HEK293 (cell line): ENCODE data around the gene TP73.
A peak's percentile ranks its signal among the peaks of the same experiment; 100 is the strongest.

ENCODE experiments used
- HOXC10 ChIP-seq: sonication (generic); formaldehyde crosslinking; IDR thresholded peaks from 2 replicates; pipeline ENCODE4 v1.8.1; 2023; ENCODE audit warnings: mild to moderate bottlenecking, missing genetic modification reagents
- PATZ1 ChIP-seq: fragments of 450-650 bp; formaldehyde crosslinking; IDR thresholded peaks from 2 replicates; pipeline ENCODE4 v1.5.1; 2016; ENCODE audit warnings: missing biosample characterization, missing genetic modification characterization
- PRDM10 ChIP-seq: fragments of 450-650 bp; formaldehyde crosslinking; IDR thresholded peaks from 2 replicates; pipeline ENCODE4 v1.5.1; 2016; ENCODE audit warnings: missing biosample characterization, missing genetic modification characterization
- REST ChIP-seq: fragments of 450-650 bp; formaldehyde crosslinking; IDR thresholded peaks from 2 replicates; pipeline ENCODE4 v1.5.1; 2016; ENCODE audit warnings: missing biosample characterization, missing genetic modification characterization
- SCRT2 ChIP-seq: fragments of 450-650 bp; formaldehyde crosslinking; IDR thresholded peaks from 2 replicates; pipeline ENCODE4 v1.5.1; 2016; ENCODE audit warnings: missing biosample characterization, missing genetic modification characterization
- SP2 ChIP-seq: fragments of 450-650 bp; formaldehyde crosslinking; IDR thresholded peaks from 2 replicates; pipeline ENCODE4 v1.5.1; 2016; ENCODE audit warnings: missing biosample characterization, missing genetic modification characterization
- SP3 ChIP-seq: fragments of 450-650 bp; formaldehyde crosslinking; IDR thresholded peaks from 2 replicates; pipeline ENCODE4 v1.5.1; 2016; ENCODE audit warnings: missing biosample characterization, missing genetic modification characterization
- ZBTB17 ChIP-seq: fragments of 450-650 bp; formaldehyde crosslinking; IDR thresholded peaks from 2 replicates; pipeline ENCODE4 v1.5.1; 2016; ENCODE audit warnings: missing biosample characterization, missing genetic modification characterization
- ZBTB20 ChIP-seq: fragments of 450-650 bp; formaldehyde crosslinking; IDR thresholded peaks from 2 replicates; pipeline ENCODE4 v1.5.1; 2016; ENCODE audit warnings: missing biosample characterization, missing genetic modification characterization
- ZBTB26 ChIP-seq: fragments of 450-650 bp; formaldehyde crosslinking; optimal IDR thresholded peaks from 2 replicates; pipeline ENCODE3; 2016; ENCODE audit warnings: missing biosample characterization, mild to moderate bottlenecking, missing genetic modification characterization
- ZBTB48 ChIP-seq: fragments of 450-650 bp; formaldehyde crosslinking; IDR thresholded peaks from 2 replicates; pipeline ENCODE4 v1.5.1; 2016; ENCODE audit warnings: missing biosample characterization, missing genetic modification characterization
- ZBTB7A ChIP-seq: fragments of 450-650 bp; formaldehyde crosslinking; IDR thresholded peaks from 2 replicates; pipeline ENCODE4 v1.5.1; 2016; ENCODE audit warnings: low read depth, missing biosample characterization, missing genetic modification characterization
- ZEB2 ChIP-seq: fragments of 450-650 bp; formaldehyde crosslinking; IDR thresholded peaks from 2 replicates; pipeline ENCODE4 v1.5.1; 2016; ENCODE audit warnings: missing biosample characterization, missing genetic modification characterization
- ZNF10 ChIP-seq: fragments of 450-650 bp; formaldehyde crosslinking; IDR thresholded peaks from 2 replicates; pipeline ENCODE4 v1.5.1; 2017; ENCODE audit warnings: missing biosample characterization, missing genetic modification characterization
- ZNF335 ChIP-seq: fragments of 450-650 bp; formaldehyde crosslinking; conservative IDR thresholded peaks from 2 replicates; pipeline ENCODE4 v1.5.1; 2016; ENCODE audit warnings: missing biosample characterization, missing genetic modification characterization
- ZNF341 ChIP-seq: fragments of 450-650 bp; formaldehyde crosslinking; IDR thresholded peaks from 2 replicates; pipeline ENCODE4; 2016; ENCODE audit warnings: low read depth, missing biosample characterization, missing genetic modification characterization
- ZNF404 ChIP-seq: fragments of 450-650 bp; formaldehyde crosslinking; IDR thresholded peaks from 2 replicates; pipeline ENCODE4 v1.5.1; 2017; ENCODE audit warnings: missing biosample characterization, missing genetic modification characterization
- ZNF610 ChIP-seq: fragments of 450-650 bp; formaldehyde crosslinking; IDR thresholded peaks from 2 replicates; pipeline ENCODE4 v1.5.1; 2016; ENCODE audit warnings: missing biosample characterization, missing genetic modification characterization, borderline replicate concordance
- ZNF76 ChIP-seq: fragments of 450-650 bp; formaldehyde crosslinking; IDR thresholded peaks from 2 replicates; pipeline ENCODE4; 2016; ENCODE audit warnings: low read depth, missing biosample characterization, missing genetic modification characterization, borderline replicate concordance
- ZNF791 ChIP-seq: fragments of 450-650 bp; formaldehyde crosslinking; IDR thresholded peaks from 2 replicates; pipeline ENCODE4 v1.5.1; 2016; ENCODE audit warnings: missing biosample characterization, missing genetic modification characterization

Gene TP73

GRCh38 chr1:3625151-3625907 is 27.0 kb upstream of the TP73 start (continued):
- TF ChIP-seq ZNF341 (tag by site-specific recombination) (0 out of 2 replicates have a peak, but pooled peaks have one; percentile 9), HOXC10 (CRISPR knock-in tag) (no peak), ZNF335 (tag by site-specific recombination) (peak; percentile 67), ZBTB26 (peak; percentile 71), SP2 (peak; percentile 45), ZBTB20 (tag by site-specific recombination) (peak; percentile 46; the same call in 1 of the 2 replicates), SCRT2 (tag by site-specific recombination) (peak; percentile 66), ZNF404 (tag by site-specific recombination) (no peak), ZNF610 (tag by site-specific recombination) (peak; percentile 91; the same call in 1 of the 2 replicates), PATZ1 (peak; percentile 40), ZBTB7A (0 out of 2 replicates have a peak, but pooled peaks have one; percentile 40), ZEB2 (tag by site-specific recombination) (no peak), ZBTB48 (tag by site-specific recombination) (no peak), SP3 (tag by site-specific recombination) (peak; percentile 64), ZNF791 (tag by site-specific recombination) (no peak), PRDM10 (tag by site-specific recombination) (0 out of 2 replicates have a peak, but pooled peaks have one; percentile 14), REST (tag by site-specific recombination) (peak; percentile 92), ZNF76 (tag by site-specific recombination) (0 out of 2 replicates have a peak, but pooled peaks have one; percentile 26), ZNF10 (tag by site-specific recombination) (peak; percentile 65; the same call in 1 of the 2 replicates), ZBTB17 (tag by site-specific recombination) (peak; percentile 96)
